Activated T-helper 9 cell treated with anti-CD3 and anti-CD28 coated beads, Interleukin-2, amount 50 U/mL, for 16 hours (primary cell): ENCODE results near the gene BMP8A.
"Not testable (repeated sequence)": the region's sequence is repeated elsewhere in the genome, so short reads cannot be mapped to it uniquely, and the experiment has no call there.

Experiments
- DNase-seq: peaks from one replicate; pipeline ENCODE4 v3.0.0-alpha.2; 2020; ENCODE audit warnings: low read depth

BMP8A gene

DNA sequence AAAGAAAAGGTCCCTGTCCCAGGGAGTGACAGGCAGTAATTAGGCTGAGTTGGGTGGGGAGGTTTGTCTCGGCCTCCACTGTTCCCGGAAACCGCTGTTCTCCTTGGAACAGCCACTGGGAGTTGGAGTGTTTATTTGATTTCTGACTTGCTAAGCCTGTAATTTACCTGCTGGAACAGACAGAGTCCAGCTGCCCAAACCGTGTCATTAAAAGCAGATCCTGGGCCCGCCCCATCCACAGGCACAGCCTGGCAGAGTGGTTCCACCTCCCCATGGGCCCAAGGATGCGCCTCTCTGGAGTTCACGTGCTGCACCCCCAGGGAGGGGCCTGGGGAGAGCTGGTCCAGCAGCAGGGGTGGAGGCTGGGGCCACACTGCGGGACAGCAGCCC is 35.7 kb downstream of the BMP8A start:
- not testable (repeated sequence) for DNase-seq

DNA sequence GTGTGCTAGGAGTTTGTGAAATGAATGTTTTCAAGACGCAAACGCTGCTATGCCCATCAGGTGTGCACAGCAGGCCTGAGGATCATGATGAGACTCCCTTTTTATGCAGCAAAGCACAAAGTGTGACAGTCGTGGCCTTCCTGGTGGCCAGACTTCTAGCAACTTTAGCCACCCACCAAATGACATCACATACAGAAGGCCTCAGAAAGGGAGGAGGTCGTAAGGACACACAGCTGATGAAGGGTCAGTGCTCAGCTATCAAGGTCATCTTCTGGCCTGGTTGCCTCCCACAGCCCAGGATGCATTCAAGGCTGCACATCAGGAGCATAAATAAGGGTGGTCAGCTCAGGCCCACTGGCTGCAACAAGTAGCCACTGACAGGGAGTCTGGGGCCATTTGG is 36.6 kb downstream of the BMP8A start:
- no peak for DNase-seq

DNA sequence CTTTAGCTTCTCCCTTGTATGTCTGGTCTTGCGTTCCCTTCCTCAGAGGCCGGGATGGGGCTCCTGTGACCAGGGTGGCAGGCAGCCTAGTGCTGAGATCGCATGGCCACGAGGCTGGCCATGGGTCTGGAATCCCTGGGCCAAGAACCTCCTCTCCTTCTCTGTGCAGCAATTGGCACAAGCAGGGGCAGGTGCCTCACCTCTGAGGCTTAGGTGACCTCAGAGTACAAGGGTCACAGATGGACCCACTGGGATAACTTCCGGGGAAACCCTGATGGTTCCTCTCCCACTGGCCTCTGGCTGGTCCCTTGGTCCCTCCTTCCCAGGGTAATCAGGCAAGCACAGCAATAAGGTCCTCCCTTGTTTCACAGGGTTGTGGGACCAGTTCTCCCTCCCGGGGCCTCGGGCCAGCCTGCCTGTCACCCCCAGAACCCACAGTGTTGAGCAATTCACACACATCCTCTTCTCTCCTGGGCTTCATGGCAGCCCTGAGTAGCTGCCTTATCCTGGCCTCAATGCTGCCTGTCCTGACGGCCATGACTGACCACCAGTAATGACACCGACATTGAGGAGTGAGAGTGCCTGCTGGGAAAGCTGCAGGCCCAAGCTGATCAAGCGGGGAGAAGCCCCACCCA is 38.6 kb downstream of the BMP8A start:
- DNase-seq: no peak

DNA sequence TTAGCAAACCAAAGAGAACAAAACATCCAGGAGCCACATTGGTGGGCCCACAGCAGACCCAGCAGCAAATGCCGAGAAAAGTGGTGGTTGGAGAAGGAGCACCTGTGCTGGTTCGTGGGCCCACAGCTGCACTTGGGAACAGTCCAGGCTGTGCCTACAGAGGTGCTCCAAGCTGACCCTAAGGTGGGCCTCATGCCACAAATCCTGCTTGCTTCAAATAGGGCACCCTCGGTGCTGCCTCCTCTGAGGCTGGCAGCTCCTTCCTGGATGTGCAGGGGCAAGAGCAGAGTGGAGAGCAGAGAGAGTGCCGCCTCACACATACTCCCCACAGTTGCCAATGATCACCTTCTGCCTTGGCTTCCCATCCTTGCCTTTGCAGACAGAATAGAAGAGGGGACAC is 40.1 kb downstream of the BMP8A start:
- DNase-seq: no peak

DNA sequence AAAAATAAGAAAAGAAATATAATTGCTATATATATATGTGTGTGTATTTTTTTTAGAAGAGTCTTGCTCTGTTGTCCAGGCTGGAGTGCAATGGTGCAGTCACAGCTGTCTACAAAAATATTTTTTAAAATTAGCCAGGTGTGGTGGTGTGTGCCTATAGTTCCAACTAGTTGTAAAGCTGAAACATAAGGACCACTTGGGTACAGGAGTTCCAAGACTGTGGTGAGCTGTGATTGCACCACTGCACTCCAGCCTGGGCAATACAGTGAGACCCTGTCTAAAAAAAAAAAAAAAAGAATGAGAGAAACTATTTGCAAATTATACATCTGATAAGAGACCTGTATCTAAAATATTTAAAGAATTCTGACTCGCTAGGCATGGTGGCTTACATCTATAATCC is 42.0 kb downstream of the BMP8A start:
- no peak for DNase-seq

DNA sequence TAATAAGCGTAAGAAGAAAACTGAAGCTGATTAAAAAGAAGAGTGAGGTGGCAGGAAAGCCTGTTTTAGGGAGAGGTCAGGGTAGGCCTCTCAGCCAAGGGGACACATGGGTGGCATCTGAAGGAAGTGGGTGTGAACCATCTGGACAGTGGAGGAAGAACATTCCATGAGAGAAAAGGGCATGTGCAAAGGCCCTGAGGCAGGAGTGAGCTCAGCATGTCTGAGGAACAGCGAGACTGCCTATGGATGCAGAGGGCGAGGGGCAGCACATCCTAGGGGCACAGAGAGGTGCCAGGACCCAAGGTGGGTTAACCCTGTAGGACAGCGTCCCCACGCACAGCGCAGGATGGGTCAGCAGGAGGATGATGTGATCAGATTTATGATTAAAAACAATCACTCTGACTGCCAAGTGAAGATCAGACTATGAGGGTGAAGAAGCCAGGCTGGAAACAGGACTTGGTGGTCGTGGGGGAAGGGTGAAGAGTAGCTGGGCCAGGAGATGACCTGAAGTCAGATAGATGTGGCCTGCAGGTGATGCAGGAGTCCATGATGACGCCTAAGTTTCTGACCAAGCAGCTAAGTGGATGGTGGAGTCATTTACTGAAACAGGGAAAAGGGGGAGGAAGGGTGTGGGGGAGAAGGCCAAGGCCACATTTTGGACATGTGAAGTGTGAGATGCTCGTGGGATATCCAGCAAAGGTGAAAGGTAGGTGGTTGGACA is 47.3 kb downstream of the BMP8A start:
- no peak for DNase-seq

DNA sequence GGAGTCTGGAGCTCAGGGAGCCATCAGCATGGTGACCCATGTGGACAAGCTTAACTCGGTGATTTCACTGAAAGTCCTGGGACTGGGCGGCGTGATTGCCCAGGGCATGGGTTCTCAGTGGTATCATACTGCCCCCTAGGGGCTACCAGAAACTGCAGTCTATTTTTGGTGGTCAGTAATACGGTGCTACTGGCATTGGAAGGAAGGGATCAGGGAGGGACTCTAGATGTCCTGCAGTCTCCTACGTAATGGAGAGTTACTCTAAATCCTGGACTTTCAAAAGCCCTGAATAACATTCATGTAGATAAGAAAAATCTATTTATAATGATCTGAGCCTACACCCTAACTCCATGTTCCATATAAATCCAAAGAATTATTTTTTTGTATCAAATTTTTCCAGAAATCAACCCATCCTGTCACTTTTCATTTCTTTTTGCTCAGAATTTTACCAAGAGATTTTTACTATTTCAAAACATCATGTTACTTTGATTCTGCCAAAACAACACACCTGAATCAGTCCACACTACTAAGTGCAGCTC is 47.9 kb downstream of the BMP8A start:
- DNase-seq: no peak

DNA sequence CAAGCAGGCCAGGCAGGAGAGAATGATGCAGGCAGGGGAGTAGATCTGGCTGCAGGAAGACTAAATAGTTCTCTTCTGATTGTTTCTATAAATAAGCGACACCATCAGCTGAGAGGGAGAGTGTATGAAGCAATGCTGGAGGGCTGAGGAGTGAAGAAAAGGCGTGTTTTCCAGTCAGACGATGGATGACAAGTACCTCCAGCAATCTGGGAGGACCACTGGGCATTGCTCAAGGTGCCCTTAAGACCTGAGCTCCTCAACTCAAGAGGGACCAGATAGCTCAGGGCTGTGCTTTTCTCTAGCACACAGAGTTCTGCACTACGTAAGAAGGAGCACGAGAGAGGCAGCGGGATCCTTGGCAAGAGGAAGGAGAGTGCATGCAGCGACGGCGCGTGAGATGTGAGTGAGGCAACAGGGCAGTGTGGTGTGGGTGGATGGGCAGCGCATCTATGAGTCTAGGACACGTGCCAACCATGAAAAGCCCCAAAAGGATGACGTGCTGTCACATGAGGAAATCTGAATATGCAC is 49.1 kb downstream of the BMP8A start:
- no peak for DNase-seq

DNA sequence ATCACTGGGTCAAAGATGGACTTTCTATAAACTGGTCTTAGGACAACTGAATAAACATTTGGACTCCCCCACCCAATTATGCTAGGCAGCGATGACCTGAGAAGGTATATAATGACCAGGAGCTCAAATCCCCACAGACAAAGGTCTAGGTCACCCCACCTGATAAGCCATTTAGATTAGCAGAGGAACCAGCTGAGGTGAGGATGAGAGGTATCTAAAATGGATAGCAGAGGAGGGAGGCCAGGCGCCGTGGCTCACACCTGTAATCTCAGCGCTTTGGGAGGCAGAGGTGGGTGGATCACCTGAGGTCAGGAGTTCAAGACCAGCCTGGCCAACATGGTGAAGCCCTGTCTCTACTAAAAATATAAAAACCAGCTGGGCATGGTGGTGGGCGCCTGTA is 51.5 kb downstream of the BMP8A start:
- no peak for DNase-seq

DNA sequence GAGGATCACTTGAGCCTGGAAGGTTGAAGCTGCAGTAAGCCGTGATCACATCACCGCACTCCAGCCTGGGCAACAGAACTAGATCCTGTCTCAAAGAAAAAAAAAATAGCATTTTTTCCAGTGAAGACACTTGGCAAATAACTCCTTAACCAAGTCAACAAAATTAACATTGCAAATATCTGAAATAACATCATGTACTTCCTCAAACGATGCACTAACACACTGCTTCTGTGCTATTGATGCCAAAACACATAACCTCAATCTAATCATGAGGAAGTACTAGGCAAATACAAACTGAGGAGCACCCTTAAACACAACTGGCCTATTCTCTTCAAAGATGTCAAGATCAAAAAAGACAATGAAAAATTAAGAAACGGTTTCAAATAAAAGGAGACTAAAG is 52.9 kb downstream of the BMP8A start:
- no peak for DNase-seq

DNA sequence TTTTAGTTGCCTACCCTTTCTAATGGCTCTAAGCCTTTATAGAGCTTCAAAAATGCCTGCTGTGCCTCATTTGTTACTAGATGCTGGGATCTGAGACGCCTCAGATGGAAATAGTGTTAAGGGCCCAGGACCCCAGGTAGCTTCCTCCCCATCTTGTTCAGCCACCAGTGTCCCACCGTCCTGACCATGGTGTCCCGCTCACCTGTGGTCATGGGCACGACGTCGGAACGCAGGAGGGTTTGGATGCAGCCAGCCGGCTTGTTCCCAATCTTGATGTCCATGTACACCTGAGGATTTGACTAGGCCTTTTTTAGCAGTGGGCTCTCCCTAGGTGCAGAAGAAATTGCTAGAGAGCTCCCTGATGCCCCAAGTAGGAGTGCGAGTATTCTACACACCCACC is 54.1 kb downstream of the BMP8A start:
- no peak for DNase-seq

DNA sequence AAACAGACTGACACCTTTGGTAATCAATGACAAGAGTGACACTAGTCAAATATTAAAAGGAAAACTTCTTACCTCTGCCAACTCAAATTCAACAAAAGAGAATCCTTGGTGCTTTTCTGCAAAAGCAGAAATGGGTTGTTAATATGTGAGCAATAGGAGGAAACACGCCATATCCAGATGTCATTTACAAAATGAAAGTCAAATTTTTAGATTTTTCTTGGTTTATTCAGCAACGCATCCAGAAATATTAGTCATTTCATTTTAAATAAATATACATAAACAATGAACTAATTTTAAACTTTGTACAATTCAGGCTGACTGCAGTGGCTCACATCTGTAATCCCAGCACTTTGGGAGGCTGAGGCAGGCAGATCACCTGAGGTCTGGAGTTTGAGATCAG is 62.8 kb downstream of the BMP8A start:
- no peak for DNase-seq

DNA sequence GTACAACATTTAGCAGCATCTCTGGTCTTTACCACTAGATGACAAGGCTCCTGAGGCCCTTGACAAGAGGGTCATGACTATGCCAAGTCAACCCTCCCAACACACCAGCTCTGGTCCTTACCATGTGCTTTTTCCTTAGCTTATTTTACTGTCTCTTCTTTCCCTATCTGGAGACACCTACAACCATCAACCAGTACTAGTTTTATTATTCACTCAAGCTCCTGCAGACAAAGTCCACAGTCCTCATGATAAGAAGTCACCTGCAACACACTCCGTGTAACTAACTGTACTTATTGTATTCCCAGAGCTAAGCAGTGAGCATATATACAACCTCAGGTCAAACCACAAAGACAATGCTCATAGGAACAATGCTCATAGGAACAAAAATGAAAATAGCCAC is 69.8 kb downstream of the BMP8A start:
- no peak for DNase-seq

DNA sequence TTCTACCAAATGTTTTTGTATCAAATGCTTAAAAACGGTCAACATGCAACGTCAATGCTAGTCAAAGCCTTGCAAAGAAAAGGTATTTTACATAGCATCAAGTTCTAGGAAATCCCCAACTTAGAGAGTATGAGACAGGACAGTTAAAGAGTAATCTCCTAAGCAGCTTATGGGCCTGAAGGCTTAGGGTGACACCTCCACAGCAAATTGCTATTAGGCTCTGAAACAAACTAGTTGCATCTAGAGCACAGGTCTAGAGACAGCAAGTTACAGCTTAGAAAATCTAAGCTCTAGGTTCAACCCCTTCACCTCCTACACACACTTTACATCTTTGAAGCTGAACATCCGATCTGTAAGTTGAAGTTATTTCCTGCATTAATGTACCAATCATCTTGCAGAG is 71.5 kb downstream of the BMP8A start:
- no peak for DNase-seq

DNA sequence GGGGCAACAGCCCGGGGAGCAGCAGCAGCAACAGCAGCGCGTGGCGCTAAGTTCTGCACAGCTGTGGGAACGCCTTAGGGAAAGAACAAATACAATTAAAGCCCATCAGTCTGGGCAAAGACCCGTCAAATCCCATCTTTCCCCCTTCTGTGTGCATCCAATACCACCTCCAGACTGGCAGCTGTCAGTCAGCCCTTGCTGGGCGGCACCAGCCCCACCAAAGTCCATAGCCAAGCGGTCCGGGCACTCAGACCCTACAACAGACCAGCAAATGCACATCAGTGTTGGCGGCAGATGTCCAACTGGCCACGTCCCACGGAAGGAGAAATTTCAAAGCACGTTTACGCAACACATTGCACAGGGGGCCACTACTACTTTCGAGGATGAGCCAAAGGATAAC is 72.2 kb downstream of the BMP8A start:
- DNase-seq: no peak

DNA sequence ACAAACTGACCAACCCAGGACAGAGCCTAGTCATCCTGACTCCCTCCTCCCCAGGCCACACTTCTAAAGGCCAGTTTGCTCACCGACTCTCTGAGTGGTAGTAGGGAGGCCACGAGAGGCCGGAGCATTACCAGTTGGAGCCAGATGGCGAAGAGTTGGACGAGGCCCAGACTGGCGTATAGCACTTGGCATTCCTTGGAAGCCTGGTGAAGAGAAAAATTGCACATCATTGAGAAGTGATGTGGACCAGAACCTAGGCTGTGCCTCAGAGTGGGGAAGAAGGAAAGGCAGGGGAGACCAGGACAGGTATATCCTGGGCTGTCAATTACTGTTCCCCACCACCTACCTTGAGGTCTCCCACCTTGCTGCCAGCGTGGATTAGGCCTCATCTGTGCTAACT is 72.9 kb downstream of the BMP8A start:
- no peak for DNase-seq

DNA sequence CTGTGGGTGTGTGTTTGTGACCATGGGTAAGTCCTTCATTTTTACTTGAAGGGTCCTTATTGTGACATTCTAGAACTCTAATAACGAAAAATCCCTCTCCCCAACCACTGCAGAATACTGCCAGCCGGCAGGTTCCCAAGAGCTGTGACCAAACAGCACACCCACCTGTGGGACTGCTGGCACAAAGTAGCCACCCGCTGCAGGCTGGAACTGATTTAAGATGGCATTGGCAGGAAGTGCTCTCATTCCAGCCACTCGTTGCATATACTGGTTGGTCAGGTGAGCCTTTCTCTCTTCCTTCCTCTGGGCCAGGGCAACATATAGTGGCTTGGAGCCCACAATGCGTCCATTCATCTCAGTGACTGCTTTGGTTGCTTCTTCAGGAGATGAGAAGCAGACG is 73.5 kb downstream of the BMP8A start:
- no peak for DNase-seq

DNA sequence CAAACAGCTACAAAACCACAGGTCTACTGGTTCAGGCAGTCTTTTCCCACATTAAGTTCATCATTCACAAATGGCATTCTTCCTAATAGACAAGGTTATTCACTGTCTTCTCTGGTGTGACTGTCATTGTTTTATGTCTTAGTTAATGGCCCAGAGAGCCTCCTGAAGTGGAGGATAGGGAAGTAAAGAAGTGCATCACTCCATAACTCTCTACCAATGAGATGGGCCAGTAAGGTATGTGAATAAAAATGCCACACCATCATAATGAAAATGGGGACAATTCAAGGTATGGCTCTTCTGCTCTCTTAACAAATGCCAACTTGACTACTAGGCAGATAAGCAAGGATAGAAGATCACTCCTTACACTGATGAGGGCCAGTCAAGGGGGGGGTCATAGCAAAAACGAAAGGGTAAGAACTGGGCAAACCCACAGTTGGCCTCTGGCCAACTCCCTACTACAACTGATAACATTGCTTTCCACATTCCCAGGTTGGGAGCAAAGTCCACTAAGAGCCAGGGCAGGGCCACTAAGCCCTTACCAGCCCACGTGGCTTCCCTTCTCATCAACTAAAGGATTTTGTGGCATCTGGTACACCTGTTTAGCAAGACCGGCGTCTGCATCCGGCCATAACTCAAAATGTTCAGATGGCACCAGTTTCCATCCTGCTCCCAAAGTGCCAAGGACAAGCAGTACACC is 75.2 kb downstream of the BMP8A start:
- DNase-seq: no peak

DNA sequence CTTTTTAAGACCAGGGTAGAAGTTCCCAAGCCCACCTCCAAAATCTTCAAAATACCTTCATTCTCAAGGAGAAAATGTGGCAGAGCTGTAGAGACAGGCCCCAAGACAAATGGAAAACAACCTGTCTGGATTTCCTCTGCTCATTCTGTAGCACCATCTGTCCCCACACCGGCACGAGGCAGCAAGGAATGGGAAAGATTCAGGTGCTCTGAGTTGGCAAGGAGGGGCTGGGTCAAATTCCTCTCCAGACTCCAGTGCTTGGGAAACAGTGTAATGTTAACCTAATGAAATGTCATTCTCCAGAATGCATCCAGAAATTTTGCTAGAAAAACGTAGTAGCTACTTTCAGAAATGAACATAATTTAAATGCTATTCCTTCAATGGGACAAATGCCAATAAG is 75.9 kb downstream of the BMP8A start:
- DNase-seq: no peak

DNA sequence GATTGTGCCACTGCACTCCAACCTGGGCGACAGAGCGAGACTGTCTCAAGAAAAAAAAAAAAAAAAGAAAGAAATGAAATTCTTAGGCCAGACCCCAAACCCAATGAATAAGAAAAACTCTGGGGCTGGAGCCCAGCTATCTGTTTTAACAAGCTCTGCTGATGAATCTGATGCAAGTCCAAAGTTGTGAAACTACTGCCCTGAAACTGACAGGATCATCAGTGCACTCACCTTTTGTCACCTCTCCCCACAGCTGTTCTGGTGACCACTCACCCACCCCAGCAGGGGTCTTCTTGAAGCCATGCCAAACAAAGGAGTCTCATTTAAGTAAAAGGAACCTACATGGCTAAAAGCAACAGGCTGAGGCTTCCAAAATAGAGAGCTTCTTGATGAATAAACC is 76.8 kb downstream of the BMP8A start:
- no peak for DNase-seq

DNA sequence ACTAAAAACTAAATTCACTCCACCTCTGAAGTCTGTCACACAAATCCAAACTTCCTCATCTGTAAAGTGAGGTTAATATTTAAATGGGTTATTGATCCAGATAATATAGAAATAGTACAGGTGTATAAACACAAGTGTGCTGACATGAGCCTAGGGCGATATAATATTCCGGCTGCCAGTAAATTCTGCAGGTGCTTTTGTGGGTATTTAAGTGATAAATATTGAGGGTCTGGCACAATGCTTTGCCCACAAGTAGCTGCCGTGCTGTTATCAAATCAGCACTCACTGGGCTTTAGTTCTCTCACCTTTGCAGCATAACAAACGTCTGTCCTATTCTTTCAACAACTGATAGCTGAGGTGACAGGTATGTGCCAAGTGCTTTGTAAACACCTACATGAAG is 77.6 kb downstream of the BMP8A start:
- DNase-seq: no peak

DNA sequence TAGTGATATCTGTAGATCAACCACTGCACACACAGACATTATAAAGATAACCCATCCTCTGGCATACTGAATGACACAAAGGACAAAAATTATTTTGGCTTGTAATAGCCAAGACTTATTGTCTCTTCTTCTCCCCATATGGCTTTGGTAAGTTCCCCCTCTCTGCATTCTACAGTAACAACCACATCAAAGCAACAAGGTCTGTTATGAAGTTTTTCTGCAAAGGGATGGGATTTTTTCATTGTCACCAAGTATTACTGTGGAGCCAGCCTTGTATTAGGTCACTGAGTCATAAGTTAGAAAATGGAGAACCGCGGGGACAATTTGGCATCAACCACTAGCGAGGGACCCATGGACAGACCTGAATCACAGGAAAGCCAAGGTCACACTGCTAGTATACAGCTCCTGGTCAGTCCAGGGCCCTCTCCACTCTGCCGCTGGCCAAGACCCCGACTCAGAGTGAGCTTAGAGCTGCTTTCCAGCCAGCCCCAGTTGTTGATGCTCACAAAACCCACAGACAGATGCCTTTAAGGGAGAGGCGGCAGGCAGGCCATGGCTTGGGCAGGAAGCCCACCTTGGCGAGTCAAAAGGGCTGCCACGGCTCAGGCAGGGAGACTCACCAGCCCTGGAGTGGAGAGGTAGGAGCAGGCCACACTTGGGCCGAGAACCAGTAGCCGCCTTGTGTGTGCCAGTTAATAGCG is 79.2 kb downstream of the BMP8A start:
- no peak for DNase-seq

DNA sequence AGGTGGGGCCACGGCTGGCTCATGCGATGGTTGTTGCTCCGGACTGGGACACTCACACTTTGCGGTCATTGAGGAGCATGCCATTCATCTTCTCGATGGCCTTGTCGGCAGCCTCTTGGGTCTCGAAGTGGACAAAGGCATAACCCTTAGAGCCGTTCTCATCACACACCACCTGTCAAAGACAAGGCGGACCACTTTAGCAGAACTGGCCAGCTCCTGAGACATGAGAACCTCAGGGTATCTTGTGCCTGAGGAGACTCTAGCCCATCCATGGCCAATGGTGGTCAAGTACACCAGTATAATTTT is 79.7 kb downstream of the BMP8A start:
- DNase-seq: no peak
